WERI-Rb-1 (cell line): ENCODE measurements around the gene RBP5.

Experiments
- DNase-seq: peaks from one replicate; pipeline ENCODE4 v3.0.0-alpha.2; 2020
- H3K27ac ChIP-seq: fragments of 250-450 bp; sonication (Bioruptor Pico); 2 replicates; pipeline ENCODE4 v1.5.1; 2020; ENCODE audit warnings: mild to moderate bottlenecking, moderate library complexity
- H3K27me3 ChIP-seq: fragments of 250-450 bp; sonication (Bioruptor Pico); 2 replicates; pipeline ENCODE4 v1.5.1; 2021; ENCODE audit warnings: mild to moderate bottlenecking, low read depth, moderate library complexity; ENCODE audit not compliant: insufficient read depth, severe bottlenecking
- H3K36me3 ChIP-seq: fragments of 250-450 bp; sonication (Bioruptor Pico); 2 replicates; pipeline ENCODE4 v1.5.1; 2020; ENCODE audit warnings: mild to moderate bottlenecking, moderate library complexity
- H3K4me3 ChIP-seq: 2 replicates; pipeline ENCODE4 v1.5.1; 2011; ENCODE audit warnings: low read depth, mild to moderate bottlenecking, control low read depth, low read length
- H3K9me3 ChIP-seq: fragments of 250-450 bp; sonication (Bioruptor Pico); 2 replicates; pipeline ENCODE4 v1.5.1; 2021; ENCODE audit warnings: mild to moderate bottlenecking, moderate library complexity; ENCODE audit not compliant: severe bottlenecking
- CTCF ChIP-seq: IDR thresholded peaks from 2 replicates; pipeline ENCODE4 v1.5.1; 2011; ENCODE audit warnings: low read depth, mild to moderate bottlenecking, control low read depth, inconsistent platforms, low read length

RBP5 gene

GRCh38 chr12:7089196-7089871, 39.4 kb downstream of the RBP5 start:
- no peak for DNase-seq
- TF ChIP-seq CTCF = no peak
- no peaks in the 10 kb centered on the region for H3K27me3 ChIP-seq
- H3K4me3 ChIP-seq = no peak overlapping the region
- no peak overlapping the region for H3K27ac ChIP-seq
- no peaks in the 10 kb centered on the region for H3K9me3 ChIP-seq
- H3K36me3 ChIP-seq = no peaks in the 10 kb centered on the region

GRCh38 chr12:7083125-7083524, 45.6 kb downstream of the RBP5 start:
- no peak for DNase-seq
- Histone ChIP-seq H3K9me3 (no peaks in the 10 kb centered on the region), H3K27ac (no peak overlapping the region), H3K27me3 (no peaks in the 10 kb centered on the region), H3K4me3 (no peak overlapping the region), H3K36me3 (no peaks in the 10 kb centered on the region)
- TF ChIP-seq CTCF = no peak

GRCh38 chr12:7081037-7081436, 47.7 kb downstream of the RBP5 start:
- no peak for DNase-seq
- H3K36me3 ChIP-seq = no peaks in the 10 kb centered on the region
- H3K9me3 ChIP-seq = no peaks in the 10 kb centered on the region
- no peak for TF ChIP-seq CTCF
- no peak overlapping the region for H3K27ac ChIP-seq
- H3K27me3 ChIP-seq = no peaks in the 10 kb centered on the region
- no peak overlapping the region for H3K4me3 ChIP-seq

- Histone ChIP-seq H3K9me3 (no peaks in the 10 kb centered on the region), H3K4me3 (no peak overlapping the region), H3K36me3 (no peaks in the 10 kb centered on the region), H3K27ac (no peak overlapping the region), H3K27me3 (no peaks in the 10 kb centered on the region)
- no peak for DNase-seq
- no peak for TF ChIP-seq CTCF
Measured at GRCh38 chr12:7079826-7080125, 48.9 kb downstream of the RBP5 start.

- no peak overlapping the region for H3K27ac ChIP-seq
- no peaks in the 10 kb centered on the region for H3K27me3 ChIP-seq
- H3K36me3 ChIP-seq = no peaks in the 10 kb centered on the region
- no peak for TF ChIP-seq CTCF
- H3K9me3 ChIP-seq = no peaks in the 10 kb centered on the region
- H3K4me3 ChIP-seq = no peak overlapping the region
- DNase-seq = no peak
Measured at GRCh38 chr12:7078163-7078562, 50.5 kb downstream of the RBP5 start.

- Histone ChIP-seq H3K9me3 (no peaks in the 10 kb centered on the region), H3K27me3 (no peaks in the 10 kb centered on the region), H3K27ac (no peak overlapping the region), H3K4me3 (no peak overlapping the region), H3K36me3 (no peaks in the 10 kb centered on the region)
- DNase-seq = no peak
- no peak for TF ChIP-seq CTCF
Measured at GRCh38 chr12:7076493-7076892, 52.2 kb downstream of the RBP5 start.
